ENCODE data around the gene ZNF787.

Gene ZNF787

DNA sequence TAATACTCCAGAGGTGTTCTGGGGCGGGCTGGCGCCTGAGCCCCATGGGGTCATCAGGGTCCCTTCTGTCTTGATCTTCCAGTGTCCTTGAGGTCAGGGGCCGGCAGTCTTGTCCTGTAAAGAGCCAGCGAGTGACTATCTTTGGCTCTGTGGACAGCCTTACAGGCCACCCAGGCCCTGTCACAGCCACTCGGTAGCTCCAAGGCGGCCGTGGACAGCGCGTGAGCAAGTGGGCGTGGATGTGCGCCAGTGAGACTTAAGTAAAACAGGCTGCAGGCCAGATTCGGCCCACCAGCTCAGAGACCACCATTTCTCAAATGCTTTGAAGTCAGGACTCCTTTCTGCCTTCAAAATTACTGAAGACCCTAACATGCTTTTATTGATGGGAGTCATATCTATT lies 23.7 kb upstream of the ZNF787 start:
- no peak overlapping the region for H3K9ac ChIP-seq (ENCODE audit: low read length)
- no peak for TF ChIP-seq CTCF (IDR thresholded peaks at IDR 0.05; ENCODE audit: low read depth, low read length)
- TF ChIP-seq EZH2phosphoT487 (IDR thresholded peaks at IDR 0.05; ENCODE audit: low read depth): no peak
- H3K9me3 ChIP-seq (ENCODE audit: insufficient read depth, low read length): no peaks in the 10 kb centered on the region
- peaks cover 56% of the 10 kb centered on the region for H3K79me2 ChIP-seq (ENCODE audit: low read length)
- 0 out of 2 replicates have a peak, but pooled peaks cover 3% of the 10 kb centered on the region for H4K20me1 ChIP-seq (ENCODE audit: insufficient read depth, low read length)
- no peak overlapping the region for H2AFZ ChIP-seq (ENCODE audit: low read depth, low read length)
- no peak overlapping the region for H3K4me3 ChIP-seq (ENCODE audit: low read length)
- peaks cover 15% of the 10 kb centered on the region for H3K4me1 ChIP-seq (ENCODE audit: low read length)
- H3K4me2 ChIP-seq (ENCODE audit: low read length): no peak overlapping the region
- no peak overlapping the region for H3K27ac ChIP-seq (ENCODE audit: low read length)
- H3K27me3 ChIP-seq (ENCODE audit: low read depth, low read length): no peaks in the 10 kb centered on the region
- H3K36me3 ChIP-seq (replicated peaks; ENCODE audit: low read depth, low read length): peaks cover 28% of the 10 kb centered on the region

DNA sequence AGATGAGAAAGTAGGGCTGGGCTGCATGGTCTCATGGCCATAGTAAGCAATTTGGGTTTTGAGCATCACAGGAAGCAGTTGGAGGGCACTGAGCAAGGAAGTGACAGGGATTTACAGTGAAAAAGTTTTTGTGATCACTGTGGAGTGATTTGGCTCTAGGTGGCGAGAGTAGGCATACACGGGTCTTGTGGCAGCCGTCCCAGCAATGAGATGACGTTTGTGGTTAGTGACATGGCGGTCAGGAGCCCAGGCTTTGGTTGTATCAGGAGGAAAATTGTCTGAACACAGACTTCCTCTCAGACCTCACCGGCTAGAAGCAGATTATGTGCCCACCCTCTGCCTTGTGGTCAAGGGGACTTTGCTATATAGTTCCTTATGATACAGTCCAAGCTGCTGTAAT lies 23.3 kb upstream of the ZNF787 start:
- Histone ChIP-seq H3K27me3 (ENCODE audit: low read depth, low read length) (no peaks in the 10 kb centered on the region), H3K4me2 (ENCODE audit: low read length) (no peak overlapping the region), H3K9me3 (ENCODE audit: insufficient read depth, low read length) (no peaks in the 10 kb centered on the region), H3K79me2 (ENCODE audit: low read length) (peaks cover 53% of the 10 kb centered on the region), H3K27ac (ENCODE audit: low read length) (no peak overlapping the region), H3K36me3 (replicated peaks; ENCODE audit: low read depth, low read length) (peaks cover 24% of the 10 kb centered on the region), H3K4me3 (ENCODE audit: low read length) (no peak overlapping the region), H2AFZ (ENCODE audit: low read depth, low read length) (no peak overlapping the region), H4K20me1 (ENCODE audit: insufficient read depth, low read length) (no peaks in the 10 kb centered on the region), H3K9ac (ENCODE audit: low read length) (no peak overlapping the region), H3K4me1 (ENCODE audit: low read length) (peaks cover 18% of the 10 kb centered on the region)
- TF ChIP-seq EZH2phosphoT487 (IDR thresholded peaks at IDR 0.05; ENCODE audit: low read depth) (no peak), CTCF (IDR thresholded peaks at IDR 0.05; ENCODE audit: low read depth, low read length) (no peak)

DNA sequence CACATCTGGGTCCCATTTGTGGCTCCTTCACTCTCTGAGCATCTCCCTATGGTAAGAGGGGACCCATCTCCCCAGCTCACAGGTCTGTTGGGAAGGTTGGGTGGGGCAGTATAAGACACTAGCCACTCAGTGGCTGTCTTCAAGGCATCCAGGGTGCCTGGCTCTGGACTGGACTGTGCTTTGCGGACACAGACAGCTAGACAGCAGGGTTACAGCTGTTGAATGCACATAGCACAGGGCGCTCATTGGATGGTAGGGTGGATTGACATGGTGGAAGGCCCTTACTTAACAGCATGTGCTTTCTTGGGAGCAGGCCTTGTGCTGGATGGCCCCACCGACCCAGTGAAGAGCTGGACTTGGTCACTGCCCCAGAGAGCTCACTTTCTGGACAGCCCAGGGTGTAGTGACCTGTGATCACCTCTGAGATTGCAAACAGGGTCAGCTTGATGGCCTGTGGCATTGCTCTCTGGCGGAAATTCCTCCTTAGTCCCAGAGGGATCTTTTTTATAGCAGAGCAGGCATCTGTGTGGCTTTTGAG lies 21.9 kb upstream of the ZNF787 start:
- H2AFZ ChIP-seq (ENCODE audit: low read depth, low read length): no peak overlapping the region
- H3K36me3 ChIP-seq (replicated peaks; ENCODE audit: low read depth, low read length): peaks cover 15% of the 10 kb centered on the region
- peaks cover 18% of the 10 kb centered on the region for H3K4me1 ChIP-seq (ENCODE audit: low read length)
- no peak overlapping the region for H3K4me3 ChIP-seq (ENCODE audit: low read length)
- H4K20me1 ChIP-seq (ENCODE audit: insufficient read depth, low read length): no peaks in the 10 kb centered on the region
- H3K79me2 ChIP-seq (ENCODE audit: low read length): peaks cover 53% of the 10 kb centered on the region
- H3K4me2 ChIP-seq (ENCODE audit: low read length): no peak overlapping the region
- H3K9me3 ChIP-seq (ENCODE audit: insufficient read depth, low read length): no peaks in the 10 kb centered on the region
- H3K9ac ChIP-seq (ENCODE audit: low read length): no peak overlapping the region
- TF ChIP-seq EZH2phosphoT487 (IDR thresholded peaks at IDR 0.05; ENCODE audit: low read depth): no peak
- TF ChIP-seq CTCF (IDR thresholded peaks at IDR 0.05; ENCODE audit: low read depth, low read length): no peak
- H3K27me3 ChIP-seq (ENCODE audit: low read depth, low read length): no peaks in the 10 kb centered on the region
- H3K27ac ChIP-seq (ENCODE audit: low read length): no peak overlapping the region

GRCh38 chr19:56142087-56142787 lies 21.1 kb upstream of the ZNF787 start:
- Histone ChIP-seq H3K4me2 (ENCODE audit: low read length) (peak overlapping the region; percentile 66), H3K27ac (ENCODE audit: low read length) (no peak overlapping the region), H3K36me3 (replicated peaks; ENCODE audit: low read depth, low read length) (peaks cover 8% of the 10 kb centered on the region), H3K4me1 (ENCODE audit: low read length) (peaks cover 18% of the 10 kb centered on the region), H3K4me3 (ENCODE audit: low read length) (peak overlapping the region; percentile 90), H3K9ac (ENCODE audit: low read length) (peak overlapping the region; percentile 38; the same call in 1 of the 2 replicates), H3K79me2 (ENCODE audit: low read length) (peaks cover 53% of the 10 kb centered on the region), H4K20me1 (ENCODE audit: insufficient read depth, low read length) (no peaks in the 10 kb centered on the region), H3K27me3 (ENCODE audit: low read depth, low read length) (no peaks in the 10 kb centered on the region), H2AFZ (ENCODE audit: low read depth, low read length) (no peak overlapping the region), H3K9me3 (ENCODE audit: insufficient read depth, low read length) (no peaks in the 10 kb centered on the region)
- TF ChIP-seq CTCF (IDR thresholded peaks at IDR 0.05; ENCODE audit: low read depth, low read length) (no peak), EZH2phosphoT487 (IDR thresholded peaks at IDR 0.05; ENCODE audit: low read depth) (no peak)

Measured in OCI-LY3 (cell line).